GM21528 (cell line): ENCODE results near the gene ATAD3A.
"Not testable (repeated sequence)": the region's sequence is repeated elsewhere in the genome, so short reads cannot be mapped to it uniquely, and the experiment has no call there.

Source experiments
- ATAC-seq: cut with Tn5 transposase; IDR thresholded peaks from one replicate; pipeline ENCODE4 v1.9.1; 2021; ENCODE audit warnings: mild to moderate bottlenecking, moderate library complexity; ENCODE audit not compliant: unreplicated experiment, low FRiP score

ATAD3A gene

GRCh38 chr1:1511533-1512285, at the start of gene ATAD3A:
ATAD3A (plus strand) TSS chr1:1512162; CDS start chr1:1512269, 107 bp downstream.
- ATAC-seq, result peak; percentile 69

- no peak for ATAC-seq
Measured at GRCh38 chr1:1462318-1462966, 49.5 kb upstream of the ATAD3A start.

- no peak for ATAC-seq
Measured at GRCh38 chr1:1463312-1463711, 48.6 kb upstream of the ATAD3A start.

- ATAC-seq, result not testable (repeated sequence)
Measured at GRCh38 chr1:1468196-1468985, 43.6 kb upstream of the ATAD3A start.

- no peak for ATAC-seq
Measured at GRCh38 chr1:1470626-1471388, 41.2 kb upstream of the ATAD3A start.

GRCh38 chr1:1471389-1472052, 40.4 kb upstream of the ATAD3A start, which contains the start of gene ATAD3B:
ATAD3B (plus strand) TSS chr1:1471765; CDS start chr1:1471885, 120 bp downstream.
- ATAC-seq, result peak; percentile 86

- peak; percentile 29 for ATAC-seq
Measured at GRCh38 chr1:1472053-1472876, 39.7 kb upstream of the ATAD3A start.

- not testable (repeated sequence) for ATAC-seq
Measured at GRCh38 chr1:1476011-1476410, 36.0 kb upstream of the ATAD3A start.

GRCh38 chr1:1477206-1477605, 34.8 kb upstream of the ATAD3A start:
- no peak for ATAC-seq

GRCh38 chr1:1479547-1480487, 32.1 kb upstream of the ATAD3A start:
- ATAC-seq, result no peak

GRCh38 chr1:1480488-1480867, 31.5 kb upstream of the ATAD3A start:
- not testable (repeated sequence) for ATAC-seq

GRCh38 chr1:1481811-1482210, 30.2 kb upstream of the ATAD3A start:
- not testable (repeated sequence) for ATAC-seq

- ATAC-seq, result no peak
Measured at GRCh38 chr1:1482856-1483255, 29.1 kb upstream of the ATAD3A start.

GRCh38 chr1:1483714-1484113, 28.2 kb upstream of the ATAD3A start:
- no peak for ATAC-seq

- ATAC-seq, result not testable (repeated sequence)
Measured at GRCh38 chr1:1484976-1485750, 26.8 kb upstream of the ATAD3A start.

GRCh38 chr1:1485755-1486317, 26.1 kb upstream of the ATAD3A start:
- not testable (repeated sequence) for ATAC-seq

- no peak for ATAC-seq
Measured at GRCh38 chr1:1487701-1488100, 24.3 kb upstream of the ATAD3A start.
